HTERT RPE-1 (cell line): ENCODE results near the gene HOXB2.

Experiments used
- in situ Hi-C: fragments of 300-500 bp; cut with MboI; formaldehyde crosslinking; loops from 4 replicates; pipeline ENCODE4 v1.14.3; 2020; ENCODE audit warnings: low sequenced_read_pairs

Gene HOXB2

GRCh38 chr17:48553826-48554225 is 8.9 kb upstream of the HOXB2 start:
- in situ Hi-C loops = no loop called here

DNA sequence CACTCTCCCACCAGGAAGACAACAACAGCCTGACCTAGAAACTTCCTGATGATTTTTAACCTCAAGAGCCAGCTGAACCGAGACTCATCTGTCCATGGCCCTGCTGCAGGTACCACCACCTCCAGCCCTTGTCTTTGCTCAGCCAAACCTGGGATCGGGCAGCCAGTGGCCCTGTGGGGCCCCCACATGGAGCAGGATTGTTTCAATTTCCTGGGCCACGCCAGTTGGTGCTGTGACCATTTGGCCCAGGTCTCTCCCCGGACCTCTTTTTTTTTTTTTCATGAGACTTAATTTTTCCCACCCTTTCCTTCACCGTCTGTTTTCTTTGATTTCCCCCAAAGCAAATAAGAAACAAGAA is 8.3 kb upstream of the HOXB2 start:
- in situ Hi-C loops = no loop called here

GRCh38 chr17:48552466-48553189 is 7.7 kb upstream of the HOXB2 start:
- in situ Hi-C loops = no loop called here

DNA sequence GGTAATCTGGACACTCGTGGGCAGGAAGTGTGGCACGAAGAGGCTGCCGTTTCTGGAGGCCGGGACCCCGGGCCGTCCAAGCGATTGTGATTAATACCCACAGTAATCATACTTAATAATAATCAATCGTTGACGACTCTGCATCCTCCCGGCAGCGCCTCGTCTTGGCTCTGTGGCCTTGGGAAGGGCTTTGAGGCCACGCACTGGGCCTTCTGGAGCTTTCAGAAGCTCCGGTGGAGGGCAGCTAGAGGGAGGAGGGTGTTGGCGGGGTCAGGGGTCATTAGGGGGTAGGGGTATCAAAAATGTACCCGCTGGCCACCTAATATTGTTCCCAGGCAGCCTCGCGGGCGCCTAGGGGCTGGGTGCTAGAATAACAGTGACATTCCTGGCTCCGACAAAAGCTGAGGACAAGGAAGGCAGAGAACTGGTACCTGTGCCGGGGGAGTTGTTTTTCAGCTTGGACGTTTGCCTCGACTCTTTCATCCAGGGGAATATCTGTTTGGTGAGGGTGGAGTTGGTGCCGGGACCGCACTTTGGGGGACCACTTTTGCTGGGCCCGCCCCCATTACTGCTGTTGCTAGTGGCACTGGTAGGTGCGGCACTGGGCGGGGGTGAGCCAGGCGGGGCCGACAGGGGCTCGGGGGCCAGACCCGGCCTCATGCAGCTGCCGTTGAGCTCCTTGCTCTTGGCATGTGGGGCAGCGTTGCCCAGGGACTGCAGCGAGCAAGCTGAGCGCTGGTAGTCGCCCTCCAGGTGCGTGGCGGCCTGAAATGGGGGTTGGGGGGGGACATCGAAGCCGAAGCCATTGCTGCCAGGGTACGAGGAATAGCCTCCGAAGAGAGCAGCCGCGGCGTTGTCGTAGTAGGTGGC is 6.9 kb upstream of the HOXB2 start:
- in situ Hi-C loops = no loop called here

GRCh38 chr17:48551214-48551555 is 6.3 kb upstream of the HOXB2 start:
- in situ Hi-C loops = no loop called here

DNA sequence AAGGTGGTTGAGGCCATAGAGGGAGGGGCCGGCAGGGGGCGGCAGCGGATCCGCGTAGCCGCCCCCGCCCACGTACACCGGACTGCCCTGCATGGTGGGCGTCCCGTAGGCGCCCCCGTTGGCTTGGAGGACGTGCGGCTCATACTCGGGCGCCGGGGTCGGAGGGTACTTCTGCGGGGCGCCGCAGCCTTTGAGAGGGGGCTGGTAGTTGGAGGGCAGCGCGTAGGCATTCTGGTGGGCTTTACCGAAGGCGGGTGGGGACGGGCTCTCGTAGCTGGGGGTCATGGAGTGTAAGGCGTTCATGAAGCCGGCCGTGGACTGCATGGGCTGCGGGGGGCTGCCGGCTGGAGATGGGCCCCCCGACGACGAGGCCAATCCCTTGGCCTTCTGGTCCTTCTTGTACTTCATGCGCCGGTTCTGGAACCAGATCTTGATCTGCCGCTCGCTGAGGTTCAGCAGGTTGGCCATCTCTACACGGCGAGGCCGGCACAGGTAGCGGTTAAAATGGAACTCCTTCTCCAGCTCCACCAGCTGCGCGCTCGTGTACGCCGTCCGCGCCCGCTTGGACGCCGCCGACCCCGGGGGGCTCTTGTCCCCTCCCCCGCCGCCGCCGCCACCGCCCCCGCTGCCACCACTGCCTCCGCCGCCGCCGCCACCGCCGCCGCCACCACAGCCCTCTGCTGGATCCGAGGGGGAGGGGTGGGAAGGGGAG is 5.7 kb upstream of the HOXB2 start:
- in situ Hi-C loops = no loop called here

DNA sequence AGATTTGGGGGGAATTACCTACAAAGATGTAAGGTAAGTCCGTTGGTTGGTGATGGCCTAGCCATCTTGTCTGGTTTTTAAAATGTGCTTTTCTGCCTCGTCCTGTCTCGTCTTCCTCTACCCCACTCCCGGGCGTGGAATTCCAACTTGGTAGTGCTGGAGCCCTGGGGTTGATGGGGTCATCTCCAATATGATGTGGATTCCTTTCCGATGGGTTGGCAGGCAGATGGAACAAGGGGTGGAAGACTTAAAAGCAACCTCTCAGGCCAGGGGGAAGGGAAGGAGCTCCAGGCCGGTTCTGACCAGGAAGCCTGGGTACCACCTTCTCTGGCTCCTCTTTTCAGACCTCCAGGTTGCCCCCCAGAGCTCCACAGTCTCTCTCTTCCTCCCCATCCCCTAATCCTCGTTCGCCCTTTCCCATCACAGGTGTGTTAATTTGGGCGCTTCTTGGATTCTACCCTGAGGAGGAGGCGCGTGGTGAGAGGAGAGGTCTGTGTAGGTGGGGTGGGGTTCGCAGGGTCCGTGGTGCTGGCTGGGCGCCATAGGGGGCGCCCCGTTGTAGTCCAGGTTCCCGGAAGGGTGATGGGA is 5.1 kb upstream of the HOXB2 start:
- in situ Hi-C loops = no loop called here

- in situ Hi-C loops = no loop called here
These were observed 4.3 kb upstream of the HOXB2 start for GRCh38 chr17:48549281-48549630.

- in situ Hi-C loops = no loop called here
These were observed 3.8 kb upstream of the HOXB2 start for GRCh38 chr17:48548523-48549280.

DNA sequence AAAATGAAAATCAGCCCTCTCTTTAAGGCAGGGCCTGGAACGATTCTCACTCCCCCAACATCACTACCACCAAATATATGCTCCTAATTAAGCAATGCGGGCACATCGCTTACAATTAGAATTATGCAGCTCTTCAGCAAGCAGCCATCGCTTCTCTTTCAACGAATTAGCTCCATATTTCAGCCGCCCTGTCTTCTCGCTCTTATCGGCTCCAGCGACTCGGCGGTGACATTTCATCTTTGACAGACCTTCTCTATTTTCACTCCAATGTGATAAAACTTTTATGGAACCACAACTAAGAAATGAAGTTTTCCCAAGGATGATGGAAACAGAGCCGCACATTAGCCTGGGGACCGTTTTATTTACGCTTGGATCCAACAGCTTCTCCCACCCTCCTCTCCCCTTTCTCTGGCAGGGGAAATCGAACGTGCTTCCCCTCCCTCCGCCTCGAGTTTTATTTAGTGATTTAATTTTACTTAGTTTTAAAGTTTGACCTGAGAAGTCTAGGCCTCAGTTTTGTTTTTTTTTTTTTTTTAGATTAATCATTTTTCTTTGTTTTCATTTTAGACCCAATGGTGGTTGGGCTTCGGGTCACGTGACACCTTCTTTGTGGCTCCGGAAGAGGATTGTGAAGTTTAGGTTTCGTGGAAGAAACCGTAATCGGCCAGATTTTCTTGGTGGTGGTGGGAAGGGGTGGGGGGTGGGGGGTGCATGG is 3.1 kb upstream of the HOXB2 start:
- in situ Hi-C loops = no loop called here

- in situ Hi-C loops = no loop called here
These were observed 2.3 kb upstream of the HOXB2 start for GRCh38 chr17:48546924-48547807.

DNA sequence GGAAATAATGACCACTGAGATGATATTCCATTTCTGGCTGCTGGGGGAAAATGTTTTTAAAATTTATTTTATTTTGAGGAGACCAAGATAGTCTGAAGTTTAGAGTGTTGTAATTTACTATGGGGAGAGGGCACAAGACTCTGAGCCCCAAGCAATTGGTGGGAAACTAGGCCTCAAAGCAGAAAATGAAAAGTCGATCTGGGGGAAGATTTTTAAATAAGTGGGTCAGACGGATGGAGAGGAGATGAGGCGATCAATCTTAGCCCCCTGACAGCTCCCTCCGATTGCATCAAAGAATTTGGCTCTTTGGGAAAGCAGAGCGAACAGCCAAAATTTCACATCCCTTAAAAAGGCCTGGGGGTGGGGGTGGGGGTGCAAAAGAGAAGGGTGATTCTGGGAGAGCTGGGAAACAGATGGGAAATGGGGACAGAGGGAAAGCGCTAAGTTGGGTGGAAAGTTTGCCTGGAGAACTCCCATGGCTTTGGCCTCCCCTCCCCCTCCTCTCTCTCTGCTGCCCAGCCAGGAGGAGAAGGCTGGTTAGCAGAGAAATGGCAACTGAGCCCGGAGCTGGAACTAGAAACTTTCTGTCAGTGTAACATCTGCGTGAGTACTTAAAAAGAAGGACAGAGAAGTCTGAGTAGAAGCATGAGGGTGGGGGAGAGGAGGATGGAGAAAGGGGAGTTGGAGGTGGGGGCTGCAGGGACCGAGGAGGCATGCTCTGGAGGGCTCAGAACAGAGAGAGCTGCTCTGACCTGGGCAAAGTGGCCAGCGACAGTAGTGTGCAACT is 1.4 kb upstream of the HOXB2 start:
- in situ Hi-C loops = no loop called here

GRCh38 chr17:48545539-48545938 is 630 bp upstream of the HOXB2 start:
- in situ Hi-C loops = no loop called here

GRCh38 chr17:48544349-48545021 is 424 bp downstream of the HOXB2 start:
- in situ Hi-C loops = no loop called here

DNA sequence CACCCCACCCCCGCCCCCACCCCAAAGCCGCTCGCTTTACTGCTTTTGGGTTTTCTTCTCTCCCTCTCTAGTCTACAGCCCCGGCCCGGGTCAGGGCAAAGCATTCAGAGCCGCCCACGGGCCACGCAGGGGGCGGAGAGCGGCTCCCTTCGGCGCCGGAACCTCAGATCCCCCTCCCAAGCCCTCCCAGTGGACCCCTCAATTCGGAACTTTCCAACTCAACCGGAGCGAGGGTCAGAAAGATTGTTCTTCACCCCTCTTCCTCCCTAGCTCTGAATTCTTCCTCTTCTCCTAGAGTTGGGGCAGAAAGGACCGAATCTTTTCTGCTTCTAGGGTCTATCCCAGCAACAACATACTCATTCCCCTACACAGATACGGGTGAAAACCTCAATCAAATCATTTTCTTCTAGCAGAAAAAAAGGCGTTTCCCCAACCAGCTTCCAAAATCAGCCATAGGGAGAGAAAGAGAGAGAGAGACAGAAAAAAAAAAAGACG is 1.0 kb downstream of the HOXB2 start:
- in situ Hi-C loops = no loop called here

GRCh38 chr17:48543107-48543853 is 1.6 kb downstream of the HOXB2 start:
- in situ Hi-C loops = no loop called here

DNA sequence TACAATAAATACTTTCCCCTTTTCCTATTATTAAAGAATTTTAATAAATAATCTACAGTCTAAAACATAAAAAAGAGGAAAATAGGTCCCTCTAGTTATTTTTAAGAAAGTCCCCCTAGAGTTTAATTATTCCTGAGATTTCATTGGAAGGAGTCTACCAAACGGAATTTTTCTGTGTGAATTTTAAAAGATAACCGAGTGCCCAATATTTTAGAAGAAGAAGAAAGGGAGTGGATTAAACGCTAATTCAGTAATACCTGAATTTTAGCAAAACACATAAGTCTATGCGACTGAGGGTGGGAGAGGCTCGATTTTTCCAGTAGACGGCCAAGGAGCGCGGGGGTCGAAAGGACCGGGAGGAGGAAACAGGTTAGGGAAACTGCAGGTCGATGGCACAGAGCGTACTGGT is 2.2 kb downstream of the HOXB2 start:
- in situ Hi-C loops = no loop called here
